Measurements from ENCODE around the gene UBE2G2. TPM values are rescaled to one million over a fixed set of nuclear protein-coding genes. Genes with fewer than 3 reads are reported as not detected.

UBE2G2 gene
- total RNA-seq, 1 donor from 2014 or later: 111 TPM

DNA sequence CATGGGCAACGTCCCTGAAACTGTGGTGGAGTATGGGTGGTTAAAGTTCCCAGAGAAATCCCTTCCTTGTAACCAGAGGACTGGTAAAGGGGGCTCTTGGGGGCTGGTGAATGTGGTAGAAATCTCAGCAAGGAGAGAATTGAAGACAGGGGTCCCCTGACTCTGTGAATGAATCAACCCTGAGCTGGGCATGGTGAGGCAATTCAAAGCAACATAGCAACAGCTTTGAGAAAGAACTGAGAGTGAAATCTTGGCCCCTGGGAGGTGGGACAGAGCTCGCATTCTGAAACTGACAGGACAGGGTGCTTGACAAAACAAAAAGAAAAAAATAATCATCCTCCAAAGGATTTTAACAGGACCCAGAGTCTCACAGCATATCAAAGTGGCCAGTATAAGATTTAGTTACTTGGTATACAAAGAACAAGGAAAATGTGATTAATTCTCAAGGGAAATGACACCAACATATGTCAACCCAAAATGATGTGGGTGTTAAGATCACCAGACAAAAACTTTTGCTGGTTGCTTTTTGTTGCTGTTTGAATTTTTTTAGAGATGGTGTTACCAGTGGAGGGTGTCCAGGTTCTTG, 28.0 kb upstream of the UBE2G2 start:
- no peak overlapping the region for H3K4me3 Mint-ChIP-seq
- H3K27me3 Mint-ChIP-seq (ENCODE audit: low read depth): peaks cover 20% of the 10 kb centered on the region
- H3K36me3 Mint-ChIP-seq (ENCODE audit: low read depth): peaks cover 4% of the 10 kb centered on the region
- H3K4me1 Mint-ChIP-seq: no peaks in the 10 kb centered on the region
- peaks cover 13% of the 10 kb centered on the region for H3K9me3 Mint-ChIP-seq
- TF ChIP-seq, protein P1, sequence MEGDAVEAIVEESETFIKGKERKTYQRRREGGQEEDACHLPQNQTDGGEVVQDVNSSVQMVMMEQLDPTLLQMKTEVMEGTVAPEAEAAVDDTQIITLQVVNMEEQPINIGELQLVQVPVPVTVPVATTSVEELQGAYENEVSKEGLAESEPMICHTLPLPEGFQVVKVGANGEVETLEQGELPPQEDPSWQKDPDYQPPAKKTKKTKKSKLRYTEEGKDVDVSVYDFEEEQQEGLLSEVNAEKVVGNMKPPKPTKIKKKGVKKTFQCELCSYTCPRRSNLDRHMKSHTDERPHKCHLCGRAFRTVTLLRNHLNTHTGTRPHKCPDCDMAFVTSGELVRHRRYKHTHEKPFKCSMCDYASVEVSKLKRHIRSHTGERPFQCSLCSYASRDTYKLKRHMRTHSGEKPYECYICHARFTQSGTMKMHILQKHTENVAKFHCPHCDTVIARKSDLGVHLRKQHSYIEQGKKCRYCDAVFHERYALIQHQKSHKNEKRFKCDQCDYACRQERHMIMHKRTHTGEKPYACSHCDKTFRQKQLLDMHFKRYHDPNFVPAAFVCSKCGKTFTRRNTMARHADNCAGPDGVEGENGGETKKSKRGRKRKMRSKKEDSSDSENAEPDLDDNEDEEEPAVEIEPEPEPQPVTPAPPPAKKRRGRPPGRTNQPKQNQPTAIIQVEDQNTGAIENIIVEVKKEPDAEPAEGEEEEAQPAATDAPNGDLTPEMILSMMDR (conservative IDR thresholded peaks at IDR 0.05): no peak
- DNase-seq (ENCODE audit: low read depth, low spot score): no peak
- H3K27ac Mint-ChIP-seq (ENCODE audit: unreplicated experiment): no peak overlapping the region

DNA sequence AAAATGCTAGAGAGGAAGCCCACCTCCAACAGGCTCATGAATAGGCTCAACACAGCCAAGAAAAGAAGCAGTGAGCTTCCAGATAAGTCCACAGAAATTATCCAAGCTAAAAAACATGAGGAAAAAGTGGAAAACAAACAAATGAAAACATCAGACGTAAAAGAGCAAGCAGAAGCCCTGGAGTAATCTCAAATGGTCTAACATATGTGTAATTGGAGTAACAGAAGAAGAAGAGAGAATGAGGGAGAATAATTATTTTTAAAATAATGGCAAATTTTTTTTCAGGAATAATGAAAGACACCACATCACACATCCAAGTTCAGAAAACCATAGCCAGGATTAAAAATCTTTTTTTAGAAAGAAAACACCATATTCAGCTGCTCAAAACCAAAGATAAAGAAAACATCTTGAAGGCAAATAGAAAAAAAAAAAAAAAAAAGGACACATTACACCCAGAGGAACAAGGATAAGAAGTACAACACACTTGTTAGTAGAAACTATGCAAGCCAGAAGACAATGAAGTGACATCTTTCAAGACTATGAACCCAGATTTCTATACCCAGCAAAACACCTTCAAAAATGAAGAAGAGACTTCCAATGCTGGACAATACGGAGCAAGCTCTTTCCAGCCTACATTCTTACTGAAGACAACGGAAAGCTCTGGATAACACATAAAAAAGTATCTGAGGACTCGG, 26.9 kb upstream of the UBE2G2 start:
- Mint-ChIP-seq H3K4me3 (no peak overlapping the region), H3K9me3 (peaks cover 17% of the 10 kb centered on the region), H3K4me1 (no peaks in the 10 kb centered on the region), H3K36me3 (ENCODE audit: low read depth) (peaks cover 8% of the 10 kb centered on the region), H3K27me3 (ENCODE audit: low read depth) (peaks cover 23% of the 10 kb centered on the region), H3K27ac (ENCODE audit: unreplicated experiment) (no peak overlapping the region)
- TF ChIP-seq, protein P1 (conservative IDR thresholded peaks at IDR 0.05): no peak
- no peak for DNase-seq (ENCODE audit: low read depth, low spot score)

DNA sequence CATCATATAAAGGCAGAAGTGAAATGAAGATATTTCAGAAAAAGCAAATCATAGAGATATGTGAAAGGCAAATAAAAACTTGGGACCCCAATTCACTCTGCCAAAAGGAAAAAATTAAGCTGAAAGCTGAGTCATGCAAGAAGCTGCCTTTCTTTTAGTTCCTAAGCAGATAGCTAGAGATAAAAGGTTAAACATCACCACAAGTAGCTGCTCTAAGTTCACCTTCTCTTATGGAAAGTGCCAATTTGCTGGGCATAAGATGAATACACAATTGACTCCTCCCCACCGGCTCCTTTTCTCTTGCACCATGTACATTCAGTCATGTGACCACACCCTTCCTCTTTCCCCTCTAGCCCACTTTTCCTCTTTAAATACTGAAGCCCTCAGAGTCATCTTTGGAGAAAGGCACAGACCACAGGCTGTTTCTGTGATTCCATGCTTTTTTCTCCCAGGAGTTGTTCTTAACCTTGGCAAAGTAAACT, 21.6 kb upstream of the UBE2G2 start:
- Mint-ChIP-seq H3K9me3 (peaks cover 27% of the 10 kb centered on the region), H3K27me3 (ENCODE audit: low read depth) (peaks cover 13% of the 10 kb centered on the region), H3K4me1 (no peaks in the 10 kb centered on the region), H3K4me3 (no peak overlapping the region), H3K27ac (ENCODE audit: unreplicated experiment) (no peak overlapping the region), H3K36me3 (ENCODE audit: low read depth) (peaks cover 18% of the 10 kb centered on the region)
- TF ChIP-seq, protein P1 (conservative IDR thresholded peaks at IDR 0.05): no peak
- DNase-seq (ENCODE audit: low read depth, low spot score): no peak

DNA sequence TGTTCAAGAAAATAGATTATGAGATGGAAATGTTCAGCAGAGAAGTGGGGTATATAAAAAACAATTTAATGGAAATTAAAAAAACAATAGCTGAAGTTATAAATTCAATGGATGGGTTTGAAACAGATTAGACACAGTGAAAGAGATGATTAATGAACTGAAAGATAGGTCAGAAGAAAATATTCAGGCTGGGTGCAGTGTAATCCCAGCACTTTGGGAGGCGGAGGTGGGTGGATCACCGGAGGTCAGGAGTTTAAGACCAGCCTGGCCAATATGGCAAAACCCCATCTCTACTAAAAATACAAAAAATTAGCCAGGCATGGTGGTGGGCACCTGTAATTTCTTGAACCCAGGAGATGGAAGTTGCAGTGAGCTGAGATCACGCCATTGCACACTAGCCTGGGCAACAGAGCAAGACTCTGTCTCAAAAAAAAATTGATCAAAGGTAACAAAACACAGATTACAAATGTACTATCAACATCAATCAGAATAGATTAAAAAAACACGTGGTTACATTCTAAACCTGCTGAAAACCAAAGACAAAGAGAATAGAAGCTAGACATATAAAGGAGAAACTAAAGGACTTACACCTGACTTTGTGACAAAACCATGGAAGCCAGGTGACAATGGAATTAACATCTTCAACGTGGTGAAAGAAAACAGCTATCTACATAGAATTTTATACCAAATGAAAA, 21.0 kb upstream of the UBE2G2 start:
- peaks cover 12% of the 10 kb centered on the region for H3K27me3 Mint-ChIP-seq (ENCODE audit: low read depth)
- TF ChIP-seq, protein P1 (conservative IDR thresholded peaks at IDR 0.05): no peak
- H3K4me3 Mint-ChIP-seq: no peak overlapping the region
- no peak for DNase-seq (ENCODE audit: low read depth, low spot score)
- H3K36me3 Mint-ChIP-seq (ENCODE audit: low read depth): peaks cover 15% of the 10 kb centered on the region
- no peak overlapping the region for H3K27ac Mint-ChIP-seq (ENCODE audit: unreplicated experiment)
- peaks cover 24% of the 10 kb centered on the region for H3K9me3 Mint-ChIP-seq
- H3K4me1 Mint-ChIP-seq: no peaks in the 10 kb centered on the region

DNA sequence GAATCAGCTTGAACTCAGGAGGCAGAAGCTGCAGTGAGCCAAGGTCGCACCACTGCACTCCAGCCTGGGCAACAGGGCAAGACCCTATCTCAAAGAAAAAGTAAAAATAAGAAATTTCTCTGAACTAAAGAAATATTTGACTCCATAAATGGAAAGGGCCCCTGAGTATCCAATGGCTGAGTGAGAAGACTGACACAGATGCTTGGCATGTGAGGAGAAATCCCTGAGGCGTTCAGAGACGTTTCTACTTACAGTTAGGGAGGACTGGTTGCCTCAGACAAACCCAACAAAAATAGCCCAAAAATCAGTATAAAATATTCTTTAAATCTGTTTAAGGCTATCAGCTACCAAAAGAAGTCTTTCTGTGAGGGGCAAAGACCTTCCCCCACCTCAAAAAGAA, 19.2 kb upstream of the UBE2G2 start:
- TF ChIP-seq, protein P1 (conservative IDR thresholded peaks at IDR 0.05): no peak
- H3K27ac Mint-ChIP-seq (ENCODE audit: unreplicated experiment): no peak overlapping the region
- H3K27me3 Mint-ChIP-seq (ENCODE audit: low read depth): peaks cover 5% of the 10 kb centered on the region
- H3K9me3 Mint-ChIP-seq: peaks cover 19% of the 10 kb centered on the region
- H3K36me3 Mint-ChIP-seq (ENCODE audit: low read depth): peaks cover 17% of the 10 kb centered on the region
- DNase-seq (ENCODE audit: low read depth, low spot score): no peak
- H3K4me1 Mint-ChIP-seq: peaks cover 6% of the 10 kb centered on the region
- H3K4me3 Mint-ChIP-seq: peak overlapping the region; percentile 51
